Aorta (tissue), 5 donors: ENCODE data around the gene FAM200B. TPM values are rescaled to one million over a fixed set of nuclear protein-coding genes. Genes with fewer than 3 reads are reported as not detected.

Experiments
- ATAC-seq: fragments of 200-7000 bp; cut with Tn5 transposase; one replicate; pipeline ENCODE4 v1.9.1; 2022; ENCODE audit warnings: moderate library complexity; ENCODE audit not compliant: low FRiP score
- DNase-seq, 2 donors: peaks; one replicate each; pipeline ENCODE4 v3.0.0-alpha.2; 2020
- H3K27ac ChIP-seq, 2 donors: one replicate each; pipeline ENCODE4 v1.5.1; 2013; ENCODE audit warnings: low read length in 2 of 2, mild to moderate bottlenecking in 2 of 2, moderate library complexity in 2 of 2, control low read depth in 1 of 2, inconsistent platforms in 1 of 2, low read depth in 1 of 2
- H3K27me3 ChIP-seq, 2 donors: one replicate each; pipeline ENCODE4 v1.6.1; 2013; ENCODE audit warnings: control low read depth in 1 of 2, low read length in 1 of 2, mild to moderate bottlenecking in 1 of 2, moderate library complexity in 1 of 2; ENCODE audit not compliant: insufficient read depth in 2 of 2, control insufficient read depth in 1 of 2
- H3K36me3 ChIP-seq, 2 donors: one replicate each; pipeline ENCODE4 v1.6.1; 2013; ENCODE audit warnings: control low read depth in 1 of 2, low read length in 1 of 2, mild to moderate bottlenecking in 1 of 2; ENCODE audit not compliant: insufficient read depth in 2 of 2, control insufficient read depth in 1 of 2
- H3K4me1 ChIP-seq, 2 donors: one replicate each; pipeline ENCODE4 v1.6.1; 2013; ENCODE audit warnings: low read length in 2 of 2, control low read depth in 1 of 2, mild to moderate bottlenecking in 1 of 2, moderate library complexity in 1 of 2; ENCODE audit not compliant: insufficient read depth in 2 of 2, control insufficient read depth in 1 of 2
- H3K4me3 ChIP-seq, 2 donors: one replicate each; pipeline ENCODE4 v1.5.1; 2013; ENCODE audit warnings: low read length in 2 of 2, control low read depth in 1 of 2, mild to moderate bottlenecking in 1 of 2
- H3K9me3 ChIP-seq: one replicate; pipeline ENCODE4 v1.6.1; 2013; ENCODE audit warnings: mild to moderate bottlenecking, low read length; ENCODE audit not compliant: control insufficient read depth
- WGBS, 2 donors: extraction: QIAGEN DNeasy Blood & Tissue Kit; methylation state at CpG; one replicate each; pipeline ENCODE4 v1.1.7; 2013; 5-methylcytosine and 5-hydroxymethylcytosine counted together
- intact Hi-C, 2 donors: fragments of 100-400 bp; cut with DNase I; formaldehyde crosslinking; loops; one replicate each; pipeline versions ENCODE4 v1.14.2 to v1.15.0; 2022
- polyA plus RNA-seq, 2 donors: library from polyadenylated mRNA; stranded (reverse); fragments of 200-250 nt; gene quantifications; one replicate each; pipeline ENCODE4 v1.2.3, GENCODE V29; 2013
- total RNA-seq, 2 donors: library from RNA; stranded (reverse); fragmentation: NEBNext Ultra II Directional; extraction: Animal tissue kit (Norgen Biotek cat#: 25700); gene quantifications; one replicate each; pipeline ENCODE4 v1.2.1, GENCODE V29; 2021
- donor health status: healthy with polysubstance abuse.
- donor health status: Bipolar disorder and iron deficiency.
- donor health status: DM: no; HTN: no; CAD: no.
- donor health status: DM: no; HTN: no; CAD: no.
- donor health status: DM: yes; HTN: yes; CAD: no.

The FAM200B gene
- total and polyA plus RNA-seq, 4 donors = 23.0 to 116 (median 38.9) TPM

DNA sequence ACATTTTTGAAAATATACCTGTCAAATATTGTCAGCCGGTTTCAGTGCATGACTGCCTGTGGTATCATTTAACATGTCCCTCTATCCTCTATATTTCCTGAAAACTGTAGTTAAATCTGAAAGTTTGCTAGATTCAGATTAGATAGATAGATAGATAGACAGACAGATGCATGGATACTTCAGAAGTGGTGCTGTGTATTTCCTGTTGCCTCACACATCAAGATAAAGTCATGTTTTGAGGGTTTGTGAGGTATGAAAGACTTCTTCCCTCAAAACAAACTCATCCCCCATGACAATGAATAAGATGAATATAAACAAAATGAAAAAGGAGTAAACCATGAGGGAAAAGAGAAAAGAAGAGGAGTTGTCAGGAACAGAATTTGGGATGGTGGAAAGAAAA is 15.2 kb downstream of the FAM200B start:
- Histone ChIP-seq H3K27me3 (no peaks in the 10 kb centered on the region), H3K4me3 (no peak overlapping the region), H3K27ac (no peak overlapping the region), H3K4me1 (no peaks in the 10 kb centered on the region), H3K9me3 (no peaks in the 10 kb centered on the region), H3K36me3 (no peaks in the 10 kb centered on the region)
- DNase-seq = no peak
- intact Hi-C loops = no loop called here
- 99 to 100% methylated on average over 1 of the region's 1 CpG for WGBS, 2 donors
- no peak for ATAC-seq

DNA sequence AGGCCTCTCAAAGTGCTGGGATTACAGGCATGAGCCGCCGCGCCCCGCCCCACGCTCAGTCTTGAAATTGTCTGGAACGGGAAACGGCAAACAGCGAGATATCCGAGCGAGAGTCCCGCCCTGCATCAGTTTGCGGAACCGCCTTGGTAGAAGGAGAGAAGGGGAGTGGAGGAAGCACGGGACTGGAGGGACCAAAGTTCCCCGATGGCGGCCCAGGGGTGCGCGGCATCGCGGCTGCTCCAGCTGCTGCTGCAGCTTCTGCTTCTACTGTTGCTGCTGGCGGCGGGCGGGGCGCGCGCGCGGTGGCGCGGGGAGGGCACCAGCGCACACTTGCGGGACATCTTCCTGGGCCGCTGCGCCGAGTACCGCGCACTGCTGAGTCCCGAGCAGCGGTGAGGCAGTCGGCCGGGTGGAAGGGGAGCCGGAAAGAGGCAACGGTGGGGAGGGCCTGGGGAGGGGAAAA is 21.3 kb downstream of the FAM200B start, which contains the start of gene BST1:
TSS of gene BST1 (plus strand) at position 125 of the 463 bp plus-strand sequence. CDS start at position 205, 80 bp downstream.
- no peak within 1 kb of the TSS for H3K27ac ChIP-seq
- H3K4me1 ChIP-seq = no peaks in the 10 kb centered on the region
- H3K27me3 ChIP-seq = no peaks in the 10 kb centered on the region
- DNase-seq = peak; percentile 88
- H3K4me3 ChIP-seq = peak within 1 kb of the TSS; percentile 40 to 62
- H3K36me3 ChIP-seq = no peaks in the 10 kb centered on the region
- peak; percentile 82 for ATAC-seq
- intact Hi-C loops = no loop called here
- 1 to 2% methylated on average over 43 of the region's 43 CpGs for WGBS, 2 donors
- H3K9me3 ChIP-seq = no peaks in the 10 kb centered on the region

DNA sequence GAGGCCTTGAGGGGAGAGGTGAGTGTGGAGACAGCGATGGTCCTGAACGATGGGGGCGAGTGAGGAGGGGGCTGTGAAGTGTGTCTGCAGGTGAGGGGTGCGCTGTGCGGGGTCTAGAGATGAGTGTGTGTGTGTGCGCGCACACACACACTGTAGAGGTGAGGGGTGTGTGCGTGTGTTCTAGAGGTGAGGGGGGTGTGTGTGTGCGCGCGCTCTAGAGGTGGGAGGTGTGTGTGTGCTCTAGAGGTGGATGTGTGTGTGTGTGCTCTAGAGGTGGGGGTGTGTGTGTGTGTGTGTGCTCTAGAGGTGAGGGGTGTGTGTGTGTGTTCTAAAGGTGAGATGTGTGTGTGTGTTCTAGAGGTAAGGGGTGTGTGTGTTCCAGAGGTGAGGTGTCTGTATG is 21.8 kb downstream of the FAM200B start:
- no peaks in the 10 kb centered on the region for H3K27me3 ChIP-seq
- intact Hi-C loops = no loop called here
- no peak overlapping the region for H3K4me3 ChIP-seq
- DNase-seq = no peak
- ATAC-seq = no peak
- no peaks in the 10 kb centered on the region for H3K9me3 ChIP-seq
- WGBS, 2 donors = 81% methylated on average over 11 of the region's 11 CpGs
- H3K36me3 ChIP-seq = no peaks in the 10 kb centered on the region
- H3K27ac ChIP-seq = no peak overlapping the region
- no peaks in the 10 kb centered on the region for H3K4me1 ChIP-seq

DNA sequence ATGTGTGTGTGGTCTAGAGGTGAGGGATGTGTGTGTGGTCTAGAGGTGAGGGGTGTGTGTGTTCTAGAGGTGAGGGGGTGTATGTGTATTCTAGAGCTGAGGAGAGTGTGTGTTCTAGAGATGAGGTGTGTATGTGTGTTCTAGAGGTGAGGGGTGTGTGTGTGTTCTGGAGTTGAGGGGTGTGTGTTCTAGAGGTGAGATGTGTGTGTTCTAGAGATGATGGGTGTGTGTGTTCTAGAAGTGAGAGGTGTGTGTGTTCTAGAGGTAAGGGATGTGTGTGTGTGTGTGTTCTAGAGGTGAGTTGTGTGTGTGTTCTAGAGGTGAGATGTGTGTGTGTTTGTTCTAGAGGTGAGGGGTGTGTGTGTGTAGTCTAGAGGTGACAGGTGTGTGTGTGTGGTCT is 22.5 kb downstream of the FAM200B start:
- ATAC-seq = no peak
- H3K27me3 ChIP-seq = no peaks in the 10 kb centered on the region
- no peak overlapping the region for H3K4me3 ChIP-seq
- no peak for DNase-seq
- intact Hi-C loops = no loop called here
- no peaks in the 10 kb centered on the region for H3K4me1 ChIP-seq
- H3K36me3 ChIP-seq = no peaks in the 10 kb centered on the region
- no peaks in the 10 kb centered on the region for H3K9me3 ChIP-seq
- no peak overlapping the region for H3K27ac ChIP-seq

DNA sequence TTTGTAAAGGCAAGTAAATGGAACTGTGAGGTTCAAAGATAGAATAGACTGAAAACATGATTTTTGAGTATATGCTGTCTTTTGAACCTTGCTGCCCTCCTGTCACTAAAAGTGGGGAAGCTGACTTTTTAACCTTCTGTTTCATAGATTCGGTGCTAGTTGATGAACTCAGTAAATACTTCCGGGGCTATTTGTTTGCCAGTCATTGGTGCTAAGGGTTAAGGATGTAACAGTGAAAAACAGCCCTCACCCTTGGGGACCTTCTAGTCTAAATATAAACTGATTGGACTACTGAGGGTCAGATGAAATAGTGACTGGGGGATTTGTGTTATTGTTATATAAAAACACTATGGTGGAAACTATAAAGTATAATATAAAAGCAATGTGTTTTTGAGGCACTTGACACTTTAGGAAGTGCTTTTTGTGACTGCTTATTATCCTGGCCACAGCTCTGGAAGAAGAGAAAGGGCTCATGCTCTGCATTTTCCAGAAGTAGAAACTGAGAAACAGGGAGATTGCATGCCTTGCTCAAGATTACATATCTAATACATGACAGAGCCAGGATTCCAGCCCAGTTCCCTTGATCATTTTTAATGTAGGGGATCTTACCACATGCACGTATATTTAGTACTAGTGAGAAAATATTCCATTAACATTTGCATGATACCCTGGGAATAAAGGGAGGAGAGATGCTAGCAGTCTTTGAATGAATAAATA is 25.2 kb downstream of the FAM200B start:
- intact Hi-C loops = no loop called here
- DNase-seq (no peak), ATAC-seq (no peak)
- 59 to 61% methylated on average over 3 of the region's 3 CpGs for WGBS, 2 donors
- Histone ChIP-seq H3K4me1 (no peaks in the 10 kb centered on the region), H3K9me3 (no peaks in the 10 kb centered on the region), H3K27me3 (no peaks in the 10 kb centered on the region), H3K27ac (no peak overlapping the region), H3K4me3 (no peak overlapping the region), H3K36me3 (no peaks in the 10 kb centered on the region)

DNA sequence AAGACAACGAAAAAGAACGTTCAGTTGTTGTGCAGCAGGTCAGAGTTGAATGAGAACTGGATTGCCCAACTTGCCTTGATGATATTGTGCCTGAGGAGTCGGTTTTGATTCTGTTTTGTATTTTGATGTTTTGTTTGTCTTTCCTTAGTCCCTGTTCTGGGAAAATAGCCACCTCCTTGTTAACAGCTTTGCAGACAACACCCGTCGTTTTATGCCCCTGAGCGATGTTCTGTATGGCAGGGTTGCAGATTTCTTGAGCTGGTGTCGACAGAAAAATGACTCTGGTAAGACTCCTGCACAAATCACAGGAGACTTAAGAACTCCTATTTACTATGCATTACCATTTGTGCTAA is 25.7 kb downstream of the FAM200B start:
- intact Hi-C loops = no loop called here
- no peaks in the 10 kb centered on the region for H3K36me3 ChIP-seq
- no peaks in the 10 kb centered on the region for H3K9me3 ChIP-seq
- no peaks in the 10 kb centered on the region for H3K4me1 ChIP-seq
- H3K27me3 ChIP-seq = no peaks in the 10 kb centered on the region
- H3K4me3 ChIP-seq = no peak overlapping the region
- no peak overlapping the region for H3K27ac ChIP-seq
- ATAC-seq (no peak), DNase-seq (no peak)
- WGBS, 2 donors = 62 to 67% methylated on average over 7 of the region's 7 CpGs

DNA sequence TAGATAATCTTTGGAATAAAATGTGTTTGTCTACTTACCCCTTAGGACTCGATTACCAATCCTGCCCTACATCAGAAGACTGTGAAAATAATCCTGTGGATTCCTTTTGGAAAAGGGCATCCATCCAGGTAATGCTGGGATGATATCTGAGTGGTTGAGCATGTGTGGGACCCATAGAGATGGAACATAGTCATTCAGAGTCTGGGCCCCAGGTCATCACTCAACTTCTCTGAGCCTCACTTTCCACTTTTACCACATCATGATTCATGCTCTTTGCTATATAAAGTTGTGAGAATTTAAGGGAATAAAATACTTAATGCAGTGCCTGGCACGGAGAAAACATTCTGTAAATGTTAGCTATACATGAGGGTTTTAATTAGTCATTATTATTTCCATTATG is 30.1 kb downstream of the FAM200B start:
- 92 to 97% methylated on average over 2 of the region's 2 CpGs for WGBS, 2 donors
- intact Hi-C loops = no loop called here
- H3K36me3 ChIP-seq = no peaks in the 10 kb centered on the region
- no peak overlapping the region for H3K27ac ChIP-seq
- H3K9me3 ChIP-seq = no peaks in the 10 kb centered on the region
- no peak for ATAC-seq
- H3K4me3 ChIP-seq = no peak overlapping the region
- DNase-seq = no peak
- peaks cover 2 to 4% of the 10 kb centered on the region in 2 donors for H3K4me1 ChIP-seq
- H3K27me3 ChIP-seq = no peaks in the 10 kb centered on the region

DNA sequence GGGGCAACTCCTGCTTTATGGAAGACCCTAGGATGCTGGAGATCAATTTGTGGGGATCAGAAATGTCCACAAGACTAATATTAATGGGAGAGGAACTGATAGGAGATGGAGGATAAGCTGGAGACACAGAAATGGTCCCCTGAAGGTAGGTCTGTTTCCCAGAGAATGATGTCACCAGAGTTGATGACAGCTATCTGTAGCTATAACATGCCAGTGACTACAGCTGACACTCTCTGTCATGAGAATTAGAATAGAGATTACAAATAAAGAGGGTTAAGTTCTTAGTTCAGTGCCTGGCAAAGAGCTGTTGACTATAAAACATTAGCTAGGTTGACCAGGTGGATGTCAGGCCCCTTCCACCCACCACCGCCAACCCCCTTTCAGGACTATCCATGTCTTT is 30.6 kb downstream of the FAM200B start:
- no peaks in the 10 kb centered on the region for H3K36me3 ChIP-seq
- DNase-seq (no peak), ATAC-seq (no peak)
- H3K27ac ChIP-seq = no peak overlapping the region
- H3K9me3 ChIP-seq = no peaks in the 10 kb centered on the region
- H3K4me1 ChIP-seq = peaks cover 2 to 4% of the 10 kb centered on the region in 2 donors
- H3K27me3 ChIP-seq = no peaks in the 10 kb centered on the region
- no peak overlapping the region for H3K4me3 ChIP-seq
- intact Hi-C loops = no loop called here
- WGBS, 2 donors = 91 to 100% methylated on average over 1 of the region's 1 CpG

DNA sequence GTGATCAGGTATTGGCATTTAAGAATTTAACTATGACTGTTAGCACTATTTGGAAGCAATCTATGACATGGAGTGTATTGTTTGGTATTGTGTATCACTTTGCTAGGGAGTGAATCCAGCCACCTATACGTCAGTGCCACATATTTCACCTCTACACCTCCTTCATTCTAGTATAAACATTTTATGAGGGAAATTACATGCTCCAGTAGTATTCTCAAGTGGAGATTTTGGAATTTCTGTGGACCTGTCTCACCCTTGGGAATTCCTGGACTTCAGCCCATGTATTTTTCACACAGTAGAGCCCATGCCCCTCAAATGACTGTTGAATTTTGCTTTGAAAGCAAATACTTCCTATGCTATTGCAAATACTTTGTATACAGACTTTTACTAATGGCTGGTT is 32.5 kb downstream of the FAM200B start:
- Histone ChIP-seq H3K4me3 (no peak overlapping the region), H3K27me3 (no peaks in the 10 kb centered on the region), H3K36me3 (no peaks in the 10 kb centered on the region), H3K4me1 (peaks cover 2 to 4% of the 10 kb centered on the region in 2 donors), H3K27ac (no peak overlapping the region), H3K9me3 (no peaks in the 10 kb centered on the region)
- DNase-seq = no peak
- no peak for ATAC-seq
- WGBS, 2 donors = 79 to 84% methylated on average over 1 of the region's 1 CpG
- intact Hi-C loops = no loop called here
